K562 (cell line): ENCODE results near the gene URGCP. TPM values are rescaled to one million over a fixed set of nuclear protein-coding genes. Genes with fewer than 3 reads are reported as not detected.
A peak's percentile ranks its signal among the peaks of the same experiment; 100 is the strongest.

ENCODE experiments used
- BMI1 ChIP-seq: fragments of 150-350 bp; IDR thresholded peaks from 2 replicates; pipeline ENCODE4 v1.6.1; 2014; ENCODE audit warnings: low read length
- CAMTA2 ChIP-seq: fragments of 250-450 bp; sonication (Bioruptor Pico); conservative IDR thresholded peaks from 2 replicates; pipeline ENCODE4 v1.5.1; 2022
- CTCFL ChIP-seq: IDR thresholded peaks from 2 replicates; pipeline ENCODE4 v1.6.1; 2011; ENCODE audit warnings: borderline replicate concordance, low read depth, mild to moderate bottlenecking, moderate library complexity, low read length; ENCODE audit not compliant: insufficient read depth, poor library complexity, severe bottlenecking
- ETV6 ChIP-seq, 3 experiments: fragments of 150-350 bp in 1 of 3; sonication (generic) in 1 of 3; formaldehyde crosslinking in 1 of 3; IDR thresholded peaks; 2 replicates each; pipeline versions ENCODE4 v1.6.1 to v1.8.0; 2014 to 2022; ENCODE audit warnings: borderline replicate concordance in 2 of 3, low read depth in 2 of 3, antibody characterized with exemption in 1 of 3, low read length in 1 of 3, mild to moderate bottlenecking in 1 of 3, missing genetic modification reagents in 1 of 3
- HDAC3 ChIP-seq: fragments of 450-650 bp; IDR thresholded peaks from 2 replicates; pipeline ENCODE4 v1.6.1; 2018; ENCODE audit warnings: borderline replicate concordance, mild to moderate bottlenecking, moderate library complexity; ENCODE audit not compliant: partially characterized antibody
- HES1 ChIP-seq: fragments of 450-650 bp; IDR thresholded peaks from 2 replicates; pipeline ENCODE4 v1.6.1; 2016; ENCODE audit warnings: low read depth, mild to moderate bottlenecking, moderate library complexity
- HMG20B ChIP-seq: fragments of 250-450 bp; sonication (Bioruptor Pico); IDR thresholded peaks from 2 replicates; pipeline ENCODE4 v1.5.0; 2021; ENCODE audit warnings: mild to moderate bottlenecking
- HMGXB4 ChIP-seq: sonication (generic); formaldehyde crosslinking; IDR thresholded peaks from 2 replicates; pipeline ENCODE4 v1.8.1; 2023; ENCODE audit warnings: mild to moderate bottlenecking, missing genetic modification reagents
- MLLT1 ChIP-seq, 2 experiments: fragments of 450-650 bp; IDR thresholded peaks; 2 replicates each; pipeline ENCODE4 v1.6.1; 2016
- PTRF ChIP-seq: fragments of 450-650 bp; IDR thresholded peaks from 2 replicates; pipeline ENCODE4 v1.6.1; 2016; ENCODE audit warnings: mild to moderate bottlenecking, missing genetic modification characterization, missing compliant biosample characterization
- SPI1 ChIP-seq: IDR thresholded peaks from 2 replicates; pipeline ENCODE4 v1.6.1; 2011; ENCODE audit warnings: low read depth, low read length, control low read depth, borderline replicate concordance
- TBL1XR1 ChIP-seq, 2 experiments: IDR thresholded peaks; 2 replicates each; pipeline ENCODE4 v1.6.1; 2012; ENCODE audit warnings: improper control_type of control experiment in 2 of 2, low read length in 2 of 2, mild to moderate bottlenecking in 1 of 2
- TEAD4 ChIP-seq, 2 experiments: sonication (generic) in 1 of 2; formaldehyde crosslinking in 1 of 2; IDR thresholded peaks; 2 replicates each; pipeline versions ENCODE4 v1.6.1 to v1.8.0; 2012 to 2022; ENCODE audit warnings: borderline replicate concordance in 1 of 2, inconsistent platforms in 1 of 2, low read length in 1 of 2, mild to moderate bottlenecking in 1 of 2, missing genetic modification reagents in 1 of 2
- YY1 ChIP-seq, 3 experiments: IDR thresholded peaks; 2 replicates each; pipeline ENCODE4 v1.6.1; 2011; ENCODE audit warnings: low read length in 2 of 3, mild to moderate bottlenecking in 2 of 3, moderate library complexity in 2 of 3, borderline replicate concordance in 1 of 3, control low read depth in 1 of 3, low read depth in 1 of 3; ENCODE audit not compliant: insufficient read depth in 3 of 3, insufficient replicate concordance in 2 of 3, control insufficient read depth in 1 of 3, insufficient read length in 1 of 3; ENCODE audit errors: extremely low read depth in 1 of 3
- ZBTB12 ChIP-seq: fragments of 250-450 bp; sonication (Bioruptor Pico); IDR thresholded peaks from 2 replicates; pipeline ENCODE4 v1.4.0; 2020
- ZEB2 ChIP-seq: fragments of 450-650 bp; IDR thresholded peaks from 2 replicates; pipeline ENCODE4 v1.6.1; 2016
- ZNF197 ChIP-seq: fragments of 200-800 bp; sonication (Bioruptor generic); IDR thresholded peaks from 2 replicates; pipeline ENCODE4 v1.6.1; 2016; ENCODE audit warnings: low read depth, missing genetic modification characterization, missing compliant biosample characterization
- polyA plus RNA-seq, 8 experiments: library from polyadenylated mRNA; depleted of rRNA in 4 of 8; stranded (reverse) in 5 of 8; unstranded in 3 of 8; fragments of >200 nt; fragmentation: Nextera tagmentation in 2 of 8; fragmentation: Illumina TruSeq in 1 of 8; extraction: Ambion mirVana in 2 of 8; extraction: Trizol in 1 of 8; gene quantifications; 2 replicates each; pipeline versions ENCODE4 v1.2.1 to v1.2.3, GENCODE V29; 2011 to 2014; ENCODE audit warnings: inconsistent platforms in 1 of 8, missing spikeins in 1 of 8
- total RNA-seq, 7 experiments: library from RNA; depleted of rRNA in 6 of 7; stranded (reverse); fragments of >200 nt in 6 of 7; fragmentation: Illumina TruSeq in 2 of 7; extraction: Trizol in 2 of 7; gene quantifications; 2 replicates each; pipeline versions ENCODE4 v1.2.1 to v1.2.3, GENCODE V29; 2011 to 2021; ENCODE audit warnings: low replicate concordance in 1 of 7

Gene URGCP
- total and polyA plus RNA-seq, 9 of the 15 experiments (the other 6 are each of a cell fraction or from before 2014, with no cell fraction given): 1.7 to 25.8 (median 12.5) TPM

- TF ChIP-seq ZNF197: no peak
- no peak for TF ChIP-seq HDAC3
- TF ChIP-seq ZEB2: no peak
- TF ChIP-seq PTRF: no peak
- TF ChIP-seq YY1 (IDR thresholded peaks at IDR 0.05; ENCODE audit: borderline replicate concordance in 1 of 3, control insufficient read depth in 1 of 3, extremely low read depth in 1 of 3, insufficient read depth in 3 of 3, insufficient read length in 1 of 3, insufficient replicate concordance in 2 of 3, low read depth in 1 of 3, low read length in 2 of 3): peak; percentile 94 to 99 (median 97)
- no peak for TF ChIP-seq ETV6 (IDR thresholded peaks at IDR 0.05; ENCODE audit: borderline replicate concordance in 1 of 2, low read depth in 2 of 2, low read length in 1 of 2)
- TF ChIP-seq ETV6 (CRISPR knock-in tag; IDR thresholded peaks at IDR 0.05; ENCODE audit: borderline replicate concordance): no peak
- no peak for TF ChIP-seq BMI1
- TF ChIP-seq TEAD4 (IDR thresholded peaks at IDR 0.05; ENCODE audit: low read length): peak; percentile 49; the same call in 1 of the 2 replicates
- no peak for TF ChIP-seq TEAD4 (CRISPR knock-in tag; IDR thresholded peaks at IDR 0.05; ENCODE audit: borderline replicate concordance)
- TF ChIP-seq TBL1XR1 (IDR thresholded peaks at IDR 0.05; ENCODE audit: low read length in 2 of 2): no peak
- TF ChIP-seq SPI1: no peak
- no peak; the same call in 1 of the 2 replicates for TF ChIP-seq HMGXB4 (CRISPR knock-in tag)
- no peak for TF ChIP-seq HMG20B
- no peak for TF ChIP-seq ZBTB12 (CRISPR knock-in tag)
- TF ChIP-seq MLLT1 (IDR thresholded peaks at IDR 0.05): 0 out of 4 replicates have a peak, but pooled peaks of 1 of the 2 experiments have one; percentile 21
- no peak for TF ChIP-seq CAMTA2
- TF ChIP-seq HES1: no peak
- no peak for TF ChIP-seq CTCFL
Observed at GRCh38 chr7:43869006-43869866, 37.2 kb downstream of the URGCP start, which contains the start of gene MRPS24 (continued).
